Measurements from ENCODE around the gene SIRT7.
A peak's percentile ranks its signal among the peaks of the same experiment; 100 is the strongest.

Gene SIRT7

DNA sequence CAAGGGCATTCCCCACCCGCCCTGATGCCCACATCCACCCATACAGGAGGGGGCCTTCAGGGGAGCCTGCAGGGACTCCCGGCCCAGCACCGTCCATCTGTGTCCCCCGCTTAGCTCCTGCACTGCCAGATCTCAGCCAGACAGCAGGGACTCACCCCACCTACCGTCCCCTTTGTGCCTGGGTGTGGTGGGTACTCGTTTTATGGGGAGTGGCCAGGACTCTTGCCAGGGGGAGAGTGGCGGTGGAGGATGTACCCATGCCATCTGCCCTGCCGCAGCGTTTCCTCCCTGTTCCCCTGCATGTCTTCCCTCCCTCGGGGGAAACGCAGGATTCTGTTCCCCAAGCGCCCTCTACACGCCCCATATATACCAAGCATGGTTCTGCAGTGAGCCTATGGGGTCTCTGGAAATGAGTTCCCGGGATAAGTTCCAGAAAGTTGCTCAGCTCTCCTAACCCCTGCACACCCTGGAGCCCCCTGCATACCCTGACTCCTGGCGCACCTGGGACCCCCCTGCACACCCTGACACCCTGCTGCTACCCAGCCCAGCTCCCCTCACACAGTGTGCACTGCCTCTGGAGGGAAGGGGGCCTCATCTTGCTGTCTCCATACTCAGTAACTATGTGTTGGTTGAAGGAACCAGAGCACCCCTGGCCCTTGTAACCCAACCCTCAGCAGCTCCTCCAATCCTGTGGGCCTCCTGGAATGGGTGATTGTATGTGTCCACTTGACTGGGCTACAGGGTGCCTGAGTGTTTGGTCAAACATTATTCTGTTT lies 13.8 kb upstream of the SIRT7 start:
- DNase-seq (ENCODE audit: low read depth), result no peak

DNA sequence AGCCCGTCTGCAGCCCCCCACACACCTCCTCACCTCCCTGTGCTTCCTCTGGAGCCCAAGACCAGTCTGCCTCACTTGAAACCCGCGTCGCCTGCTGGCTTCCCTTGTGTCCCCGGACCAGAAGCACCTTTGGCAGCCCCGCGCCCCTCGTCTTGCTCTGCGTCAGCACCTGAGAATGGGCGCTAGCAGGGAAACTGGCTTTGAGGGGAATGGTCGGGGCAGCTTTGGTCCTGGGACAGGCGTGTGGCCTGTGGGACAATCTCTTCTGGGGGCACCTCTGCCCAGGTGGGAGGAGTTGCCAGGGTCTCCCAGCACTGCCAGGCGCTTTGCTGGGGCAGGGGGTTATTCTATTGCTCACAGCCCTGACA lies 13.2 kb upstream of the SIRT7 start:
- DNase-seq (ENCODE audit: low read depth), result no peak

DNA sequence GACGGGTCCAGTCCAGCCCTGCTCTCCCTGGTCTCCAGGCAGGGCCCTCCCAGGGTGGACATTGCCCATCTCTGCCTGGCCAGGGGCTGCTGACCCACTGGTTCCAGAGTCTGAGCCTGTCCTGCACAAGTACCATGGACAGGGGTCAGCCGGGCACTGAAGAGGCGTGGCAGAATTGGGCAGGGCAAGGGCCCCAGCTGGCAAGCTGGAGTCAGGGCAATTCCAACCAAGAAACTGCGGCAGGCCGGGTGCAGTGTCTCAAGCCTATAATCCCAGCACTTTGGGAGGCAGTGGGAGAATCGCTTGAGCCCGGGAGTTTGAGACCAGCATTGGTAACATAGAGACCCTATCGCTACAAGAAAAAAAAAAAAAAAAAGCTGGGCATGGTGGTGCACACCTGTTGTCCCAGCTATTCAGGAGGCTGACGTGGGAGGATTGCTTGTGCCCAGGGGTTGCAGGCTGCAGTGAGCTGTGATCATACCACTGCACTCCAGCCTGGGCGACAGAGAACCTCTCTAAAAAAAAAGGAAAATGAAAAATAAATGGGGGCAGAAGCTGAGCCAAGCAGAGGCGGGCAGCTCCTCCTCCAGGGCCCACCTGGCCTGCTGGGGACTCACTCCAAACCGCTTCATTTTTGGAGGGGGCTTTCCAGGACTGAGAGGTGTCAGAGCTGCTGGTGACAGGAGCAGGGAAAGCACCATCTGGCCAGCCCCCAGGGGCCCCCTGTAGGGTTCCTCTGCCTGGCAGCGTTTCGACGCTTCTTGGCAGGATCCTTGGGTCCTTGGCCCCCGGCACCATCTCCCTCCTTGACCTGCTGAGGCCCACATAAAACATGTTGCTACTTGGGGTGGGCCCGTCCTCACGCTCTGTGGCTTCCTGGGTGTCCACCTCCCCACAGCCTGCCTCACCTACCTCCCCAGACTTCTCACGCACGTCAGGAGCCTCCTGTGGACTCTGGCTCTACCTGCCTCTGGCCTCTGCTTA lies 12.5 kb upstream of the SIRT7 start:
- no peak for DNase-seq (ENCODE audit: low read depth)

DNA sequence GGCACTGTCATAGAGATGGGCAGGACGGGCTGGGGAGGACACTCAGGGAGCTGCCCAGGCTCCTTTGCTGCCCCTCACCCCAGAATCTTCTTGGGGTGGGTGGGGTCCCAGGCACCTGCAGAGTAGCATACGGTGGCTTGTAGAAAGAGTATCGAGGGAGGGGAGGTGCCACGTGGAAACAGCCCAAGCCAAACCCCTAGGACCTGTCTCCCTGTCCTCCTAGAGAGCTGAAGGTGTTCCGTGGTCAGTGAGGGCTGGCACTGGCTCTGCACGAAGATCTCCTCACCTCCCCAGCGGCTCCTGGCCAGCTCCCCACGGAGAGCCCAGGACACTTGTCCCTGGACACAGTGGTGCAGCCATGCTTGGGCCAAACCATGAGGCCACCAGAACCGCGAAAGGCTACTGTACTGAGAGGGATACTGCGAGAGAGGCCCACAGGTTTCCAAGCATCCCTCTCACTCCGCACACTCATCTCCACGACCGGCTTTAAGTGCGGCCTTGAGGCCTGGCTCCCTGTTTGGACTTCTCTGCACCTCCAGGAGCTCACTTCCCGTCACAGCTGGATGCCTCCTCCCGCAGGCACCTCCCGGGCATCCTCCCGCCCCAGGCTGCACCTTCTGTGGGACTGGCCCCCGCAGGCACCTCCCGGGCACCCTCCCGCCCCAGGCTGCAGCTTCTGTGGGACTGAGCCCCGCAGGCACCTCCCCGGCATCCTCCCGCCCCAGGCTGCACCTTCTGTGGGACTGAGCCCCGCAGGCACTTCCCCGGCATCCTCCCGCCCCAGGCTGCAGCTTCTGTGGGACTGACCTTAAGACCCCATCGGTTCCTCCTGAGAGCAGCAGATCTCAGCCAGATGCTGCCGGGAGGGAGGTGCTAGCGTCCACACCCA lies 11.5 kb upstream of the SIRT7 start:
- DNase-seq (ENCODE audit: low read depth), result no peak

DNA sequence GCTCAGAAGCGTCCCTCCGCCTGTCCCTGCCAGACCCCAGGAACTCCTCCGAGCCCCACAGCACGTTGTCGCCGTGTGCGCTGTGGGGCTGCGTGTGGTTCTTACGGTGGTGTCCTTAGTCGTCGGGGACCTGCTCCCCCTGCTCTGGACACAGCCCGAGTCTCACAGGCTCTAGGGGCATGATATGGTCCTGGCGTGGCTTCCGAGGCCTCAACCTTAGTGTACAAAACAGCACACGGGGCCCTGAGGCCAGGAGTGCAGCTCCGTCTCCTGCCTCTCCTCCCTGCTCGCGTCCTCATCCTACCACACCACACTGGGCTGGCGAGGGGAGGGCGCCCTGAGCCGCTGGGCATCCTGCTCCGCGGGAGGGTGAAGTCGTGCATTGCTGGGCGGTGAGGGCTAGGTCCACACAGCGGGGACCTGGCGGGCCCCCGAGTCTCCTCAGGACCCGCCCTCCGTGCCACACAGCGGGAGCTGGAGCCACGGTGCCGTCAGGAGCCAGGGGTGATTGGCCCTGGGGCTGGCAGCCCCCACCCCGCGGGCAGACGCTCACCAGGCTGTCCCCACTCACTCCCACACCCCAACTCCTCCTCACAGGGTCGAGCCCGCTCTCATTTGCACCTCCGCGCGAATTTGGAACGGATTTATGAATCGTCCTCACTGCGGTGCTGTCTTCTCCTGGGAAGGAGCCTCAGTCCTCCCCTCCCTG lies 10.7 kb upstream of the SIRT7 start:
- DNase-seq (ENCODE audit: low read depth), result no peak

DNA sequence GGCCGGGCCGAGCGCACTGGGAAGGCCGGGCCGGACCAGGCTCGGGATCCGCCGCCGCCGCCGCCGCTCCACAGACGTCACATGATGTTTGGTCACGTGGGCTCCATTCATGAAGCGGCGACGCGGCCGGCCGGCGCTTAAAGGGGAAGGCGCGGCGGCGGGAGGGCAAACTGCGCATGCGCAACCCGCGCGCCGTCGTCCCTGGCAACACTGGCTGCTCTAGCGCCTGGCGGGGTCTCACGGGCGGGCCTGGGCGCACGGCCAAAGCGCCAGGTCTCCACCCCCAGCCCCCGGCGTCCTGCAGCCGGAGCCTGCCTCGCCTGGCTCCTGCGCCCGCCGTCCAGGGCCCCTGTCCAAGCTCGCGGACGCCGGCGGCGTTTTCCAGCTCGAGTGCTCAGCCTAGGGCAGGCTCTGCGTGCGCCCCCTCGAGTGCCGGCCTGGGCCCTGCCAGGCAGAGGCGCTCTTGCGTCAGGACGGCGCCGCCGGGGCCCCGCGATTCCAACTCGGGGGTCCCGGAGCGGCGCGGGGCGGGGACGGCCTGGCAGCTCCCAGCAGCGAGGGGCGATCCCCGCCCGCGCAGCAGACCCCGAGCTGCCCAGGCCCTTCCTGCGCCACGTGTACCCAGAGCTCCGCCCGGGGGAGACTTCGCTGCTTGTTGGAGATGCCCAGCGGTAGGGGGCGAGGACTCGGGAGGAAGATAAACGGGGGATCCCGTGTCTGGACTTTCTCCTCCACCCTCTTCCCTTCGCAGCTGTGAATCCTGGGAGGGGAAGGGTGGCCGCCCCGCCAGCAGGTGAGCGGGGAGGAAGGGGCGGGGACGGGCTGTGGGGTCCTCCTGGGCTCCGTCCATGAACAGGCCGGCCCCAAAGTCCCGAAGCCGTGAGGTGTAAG lies 9.9 kb upstream of the SIRT7 start, which contains the start of gene MAFG:
Gene MAFG (minus strand): TSS at position 83 of the 891 bp plus-strand sequence. CDS start 4,550 bp downstream, outside the sequence.
- DNase-seq (ENCODE audit: low read depth), result peak; percentile 82

DNA sequence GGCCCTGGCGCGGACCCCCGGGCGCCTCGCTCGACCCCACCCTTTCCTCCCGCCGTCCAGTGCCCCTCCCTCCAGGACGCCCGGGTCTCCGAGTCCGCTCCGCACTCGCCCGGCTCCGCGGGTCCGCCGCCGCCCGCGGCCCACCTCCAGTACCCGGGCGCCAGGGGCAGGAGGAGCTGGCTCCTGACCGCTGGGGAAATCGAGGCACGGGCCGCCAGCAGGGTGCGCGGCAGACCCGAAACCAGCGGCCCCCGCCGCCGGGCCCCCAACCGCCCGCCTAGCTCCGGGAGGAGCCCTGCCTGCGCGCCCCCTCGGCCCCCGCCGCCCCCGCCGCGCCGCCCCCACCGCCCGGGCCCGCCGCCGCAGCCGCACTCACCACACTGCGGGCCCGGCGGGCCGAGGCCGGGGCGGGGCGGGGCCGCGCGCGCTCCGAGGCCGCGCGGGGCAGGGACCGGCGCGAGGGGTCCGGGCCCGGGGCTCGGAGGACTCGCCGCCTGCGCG lies 9.2 kb upstream of the SIRT7 start:
- DNase-seq (ENCODE audit: low read depth), result no peak

DNA sequence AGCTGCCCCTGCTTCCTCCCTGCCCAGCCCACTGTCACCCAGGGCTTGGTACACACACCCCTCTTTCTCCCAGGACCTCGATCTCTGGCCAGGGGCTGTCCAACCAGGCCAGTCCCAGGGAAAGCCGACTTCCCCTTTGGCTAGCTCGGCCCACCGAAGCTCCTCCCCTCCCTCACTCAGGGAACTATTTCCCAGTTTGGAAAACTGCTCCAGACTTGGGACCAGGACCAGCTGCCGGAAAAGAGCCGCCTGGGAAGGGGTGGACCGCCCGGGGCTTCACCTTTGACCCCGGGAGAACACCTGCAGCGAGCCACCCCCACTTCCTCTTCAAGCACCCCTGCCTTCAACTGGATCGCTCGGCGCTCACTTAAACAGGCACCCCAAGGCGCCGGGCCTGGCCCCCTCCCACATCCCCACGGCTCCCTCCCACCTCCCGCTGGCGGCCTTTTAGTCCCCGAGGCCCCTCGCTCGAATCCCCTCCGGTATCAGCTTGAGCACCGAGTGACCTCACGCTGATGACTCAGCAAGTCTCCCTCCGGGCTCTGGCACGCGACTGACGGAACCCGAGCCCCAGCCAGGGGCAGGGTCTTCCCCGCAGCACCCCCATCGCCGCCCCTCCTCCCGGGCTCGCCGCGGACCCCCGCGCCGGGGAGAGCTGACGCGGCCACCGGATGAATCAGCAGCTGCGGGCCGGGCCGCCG lies 8.6 kb upstream of the SIRT7 start:
- peak; percentile 68 for DNase-seq (ENCODE audit: low read depth)

DNA sequence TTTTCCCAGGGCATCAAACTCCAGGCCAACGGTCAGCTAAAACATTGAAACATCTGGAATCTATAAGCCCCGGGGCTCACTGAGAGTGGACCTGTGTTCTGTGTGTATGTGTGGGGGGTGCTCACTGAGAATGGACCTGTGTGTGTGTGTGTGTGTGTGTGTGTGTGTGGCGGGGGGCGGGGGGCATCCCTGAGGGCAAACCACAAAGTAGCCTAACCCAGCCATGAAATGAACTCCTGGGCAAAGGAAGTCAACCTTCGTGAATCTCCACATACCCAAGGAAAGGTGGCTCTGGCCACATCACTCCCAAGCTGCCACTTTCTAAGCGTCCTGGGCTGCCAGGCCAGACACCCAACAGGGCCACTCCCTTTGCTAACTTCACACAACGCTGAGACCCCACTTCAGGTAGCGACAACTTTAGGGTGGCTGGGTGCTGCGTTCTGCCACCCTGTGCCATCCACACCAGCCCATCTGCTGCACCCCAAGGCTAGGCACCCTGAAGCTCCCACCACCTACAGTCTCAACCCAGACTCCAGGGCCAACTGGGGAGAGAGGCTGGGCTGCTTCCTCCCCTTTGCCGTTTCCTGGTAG lies 8.0 kb upstream of the SIRT7 start:
- no peak for DNase-seq (ENCODE audit: low read depth)

DNA sequence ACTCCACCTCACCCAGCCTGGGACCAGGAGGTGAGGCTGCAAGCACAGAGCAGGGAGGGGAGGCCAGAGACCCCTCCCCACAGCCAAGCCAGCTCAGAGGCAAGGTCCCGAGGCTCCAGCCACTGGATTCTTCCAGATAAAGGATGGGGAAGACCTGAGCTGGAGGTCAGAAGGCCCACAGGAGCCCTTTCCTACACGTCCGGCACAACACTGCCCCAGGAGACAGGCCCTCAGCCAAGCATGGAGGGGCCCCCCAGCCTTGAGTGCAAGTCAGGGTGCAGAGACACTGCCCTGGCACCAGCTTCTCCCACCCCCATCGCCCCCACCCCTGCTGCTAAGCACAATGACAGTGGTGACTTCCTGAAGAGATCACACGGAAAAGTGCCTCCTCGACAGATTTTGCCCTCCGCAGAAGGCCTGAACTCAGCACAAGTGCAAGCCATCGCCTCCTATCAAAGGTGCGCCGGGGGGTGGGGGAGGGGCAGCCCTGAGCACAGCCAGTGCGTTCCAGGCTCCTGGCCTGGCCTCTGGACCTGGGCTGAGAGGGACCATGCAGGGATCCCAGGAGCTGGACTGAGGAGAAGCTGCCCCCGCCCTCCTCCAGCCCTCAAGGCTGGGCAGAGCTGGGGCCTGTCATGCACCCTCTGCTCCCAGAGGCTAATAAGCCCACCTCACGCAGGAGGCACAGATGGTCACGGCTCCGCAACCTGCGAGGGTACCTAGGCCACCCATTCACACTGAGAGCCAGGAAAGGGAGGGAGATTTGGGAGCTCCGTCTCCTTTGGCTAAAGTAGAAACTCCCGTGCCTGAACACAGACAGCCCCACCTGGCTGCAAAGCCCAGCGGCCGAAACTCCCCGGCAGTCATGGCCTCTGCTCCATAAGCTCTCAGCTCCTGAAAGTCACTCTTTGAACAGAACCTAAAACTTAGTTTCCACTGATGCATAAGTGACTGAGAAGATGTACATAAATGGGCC lies 6.9 kb upstream of the SIRT7 start:
- no peak for DNase-seq (ENCODE audit: low read depth)

DNA sequence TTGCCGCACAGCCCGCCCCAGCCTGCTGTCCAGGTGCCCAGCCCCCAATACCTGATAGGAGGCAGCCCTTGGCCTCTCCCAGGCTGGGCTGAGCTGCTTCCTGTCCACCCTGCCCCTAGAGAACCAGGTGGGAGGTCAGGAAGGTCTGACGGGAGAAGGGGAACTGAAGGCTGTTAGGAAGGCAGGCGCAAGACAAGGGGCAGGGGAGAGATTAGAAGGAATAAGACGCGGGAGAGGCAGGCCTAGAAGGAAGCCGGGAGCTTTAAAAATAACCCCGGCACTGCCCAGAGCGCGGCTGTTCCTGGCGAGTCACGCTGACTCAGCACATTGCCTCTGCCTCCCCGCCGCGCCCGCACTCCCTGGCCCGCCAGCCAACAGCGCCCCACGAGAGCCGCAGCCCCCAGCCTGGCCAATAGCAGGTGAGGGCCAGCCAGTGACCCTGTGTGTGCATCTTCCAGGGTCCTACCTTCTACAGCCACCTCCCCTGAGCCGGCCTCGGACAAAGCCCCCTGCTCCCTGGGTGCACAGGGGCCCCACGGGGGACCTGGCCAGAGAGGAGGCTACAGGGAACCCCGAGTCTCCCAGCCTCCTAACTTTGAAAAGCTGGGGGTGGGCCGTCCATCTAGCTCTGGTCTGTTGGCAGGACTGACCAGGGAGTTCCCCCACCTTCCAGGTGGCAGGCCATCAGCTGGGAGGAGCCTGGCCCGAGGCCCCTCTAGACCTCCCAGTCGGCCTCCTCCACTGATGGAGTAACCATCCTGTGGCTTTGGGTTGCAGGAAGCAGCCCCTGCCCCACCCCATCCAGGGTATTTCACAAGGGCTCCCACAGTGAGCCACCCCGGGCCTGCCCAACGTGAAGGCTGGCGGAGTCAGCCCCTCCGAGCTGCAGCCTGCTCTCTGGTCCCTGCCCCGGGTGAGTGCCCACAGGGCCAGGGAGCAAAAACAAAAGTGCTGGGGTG lies 5.6 kb upstream of the SIRT7 start:
- DNase-seq (ENCODE audit: low read depth), result peak; percentile 86

DNA sequence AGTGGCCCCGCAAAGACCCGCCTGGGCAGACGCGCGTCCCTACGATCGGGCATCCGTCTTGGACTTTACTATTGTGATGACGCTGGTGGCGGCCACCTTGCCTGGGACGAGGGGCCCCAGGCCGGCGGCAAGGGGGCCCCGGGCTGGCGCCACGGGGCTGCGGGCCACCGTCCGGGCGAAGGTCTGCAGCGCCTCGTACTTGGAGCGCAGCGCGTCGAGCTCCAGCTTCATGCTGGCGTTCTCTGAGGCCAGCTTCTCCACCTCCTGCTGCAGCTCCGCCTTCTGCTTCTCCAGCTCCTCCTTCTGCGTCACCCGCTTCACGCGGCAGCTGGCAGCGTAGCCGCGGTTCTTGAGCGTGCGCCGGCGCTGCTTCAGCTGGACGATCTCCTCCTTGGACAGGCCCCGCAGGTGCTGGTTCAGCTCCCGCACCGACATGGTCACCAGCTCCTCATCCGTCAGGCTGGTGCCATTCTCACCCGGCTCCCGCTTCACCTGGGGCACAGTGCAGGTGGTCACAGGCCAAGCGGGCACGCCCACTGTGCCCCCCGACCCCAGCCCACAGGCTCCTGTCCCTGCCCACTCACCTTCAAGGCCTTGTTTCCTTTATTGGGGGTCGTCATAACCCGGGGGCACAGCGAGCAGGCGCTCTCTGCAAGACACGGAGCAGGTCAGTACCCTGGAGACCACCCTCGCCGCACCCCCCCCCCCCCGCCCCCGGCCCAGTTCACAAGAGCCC lies 4.8 kb upstream of the SIRT7 start:
- no peak for DNase-seq (ENCODE audit: low read depth)

DNA sequence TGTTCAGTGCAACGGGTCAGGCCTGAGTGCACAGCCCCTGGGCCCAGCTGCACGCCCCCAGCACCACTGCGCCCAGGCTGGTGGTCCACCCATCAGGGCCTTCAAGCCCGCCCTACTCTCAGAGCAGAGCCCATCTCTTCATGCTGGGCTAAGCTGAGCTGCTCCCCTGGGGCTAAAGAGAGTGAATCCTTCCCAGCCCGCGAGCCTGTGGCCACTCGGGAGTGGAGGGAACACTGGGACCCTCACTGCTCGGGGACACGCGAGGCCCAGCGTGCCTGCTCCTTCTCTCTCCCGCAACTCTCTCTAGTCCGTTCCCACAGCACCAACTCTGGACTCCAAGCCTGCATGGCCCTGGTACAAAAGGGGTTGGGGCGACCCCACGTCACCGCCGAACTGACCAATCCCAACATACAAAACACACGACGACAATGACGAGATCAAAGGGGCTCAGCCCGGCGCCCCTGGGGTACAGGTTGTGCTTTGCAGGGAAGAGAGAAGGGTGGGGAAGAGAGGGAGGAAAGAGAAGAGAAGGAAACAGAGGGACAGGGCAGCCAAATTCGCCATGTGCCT lies 4.1 kb upstream of the SIRT7 start:
- DNase-seq (ENCODE audit: low read depth), result no peak

DNA sequence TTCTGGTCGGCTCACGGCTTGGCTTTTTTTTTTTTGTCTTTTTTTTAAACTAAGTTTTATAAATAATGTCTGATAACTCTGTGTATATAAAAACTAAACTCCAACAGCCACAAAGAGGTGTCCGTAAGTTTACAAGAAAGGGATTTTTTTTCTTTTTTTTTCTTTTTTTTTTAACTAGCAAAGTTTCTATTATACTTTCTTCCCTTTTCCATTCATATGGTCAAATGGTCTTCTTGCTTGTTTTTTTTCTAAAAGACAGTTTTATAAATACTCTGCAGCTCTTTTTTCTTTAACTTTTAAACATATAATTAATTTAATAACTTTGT lies 3.5 kb upstream of the SIRT7 start:
- no peak for DNase-seq (ENCODE audit: low read depth)

DNA sequence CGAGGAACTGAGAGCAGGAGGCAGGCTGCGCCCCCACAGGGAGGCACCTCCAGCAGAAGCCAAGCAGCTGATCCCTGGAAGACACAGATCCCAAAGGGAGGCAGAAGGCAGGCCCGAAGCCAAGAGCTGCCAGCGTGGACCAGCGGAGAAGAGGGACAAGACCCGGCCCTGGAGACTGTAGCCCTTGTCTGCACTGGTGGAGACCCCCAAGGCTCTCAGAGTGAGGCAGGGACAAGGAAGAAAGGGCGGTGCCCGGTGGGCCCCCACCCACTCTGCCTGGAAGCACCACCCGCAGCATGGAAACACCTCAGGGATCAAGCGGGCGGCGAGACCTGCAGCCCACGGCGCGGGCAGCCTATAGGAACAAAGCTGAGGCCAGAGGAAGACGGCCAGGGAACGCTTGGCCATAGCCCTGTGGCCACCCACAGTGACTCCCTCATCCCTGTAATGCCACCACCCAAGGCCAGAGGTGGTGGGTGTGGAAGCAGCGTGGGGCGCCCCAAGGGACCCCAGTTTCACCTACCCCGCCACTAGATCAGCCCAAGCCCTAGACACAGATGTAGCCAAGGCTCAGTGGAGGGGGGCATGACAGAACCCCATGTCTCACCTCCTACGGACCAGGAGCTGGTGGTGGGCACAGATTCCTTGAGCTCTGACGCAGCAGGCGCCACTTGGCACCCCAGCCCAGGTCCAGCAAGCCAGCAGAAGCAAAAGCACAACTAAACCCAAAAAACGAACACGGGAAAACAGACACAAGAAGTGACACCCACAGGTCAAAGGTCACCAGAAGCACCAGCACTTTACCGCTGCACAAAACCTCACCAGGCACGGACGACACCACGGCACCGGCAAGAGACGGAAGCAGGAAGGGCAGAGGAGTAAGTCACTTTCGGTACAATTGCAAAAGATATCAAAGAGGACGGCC lies 2.9 kb upstream of the SIRT7 start:
- no peak for DNase-seq (ENCODE audit: low read depth)
